ENCODE results near the gene GINS2.

Gene GINS2

DNA sequence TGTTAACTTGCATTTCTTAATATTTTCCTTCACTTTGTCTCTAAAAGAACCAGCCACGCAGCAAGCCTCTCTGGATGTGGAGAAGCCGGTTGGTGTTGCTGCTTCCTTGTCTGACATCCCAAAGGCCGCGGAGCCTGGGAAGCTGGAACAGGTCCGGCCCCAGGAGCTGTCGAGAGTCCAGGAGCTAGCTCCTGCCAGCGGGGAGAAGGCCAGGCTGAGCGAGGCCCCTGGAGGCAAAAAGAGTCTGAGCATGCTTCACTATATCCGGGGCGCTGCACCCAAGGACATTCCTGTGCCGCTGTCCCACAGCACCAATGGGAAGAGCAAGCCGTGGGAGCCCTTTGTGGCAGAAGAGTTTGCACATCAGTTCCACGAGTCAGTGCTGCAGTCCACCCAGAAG is 22.8 kb downstream of the GINS2 start:
- no peak for DNase-seq

DNA sequence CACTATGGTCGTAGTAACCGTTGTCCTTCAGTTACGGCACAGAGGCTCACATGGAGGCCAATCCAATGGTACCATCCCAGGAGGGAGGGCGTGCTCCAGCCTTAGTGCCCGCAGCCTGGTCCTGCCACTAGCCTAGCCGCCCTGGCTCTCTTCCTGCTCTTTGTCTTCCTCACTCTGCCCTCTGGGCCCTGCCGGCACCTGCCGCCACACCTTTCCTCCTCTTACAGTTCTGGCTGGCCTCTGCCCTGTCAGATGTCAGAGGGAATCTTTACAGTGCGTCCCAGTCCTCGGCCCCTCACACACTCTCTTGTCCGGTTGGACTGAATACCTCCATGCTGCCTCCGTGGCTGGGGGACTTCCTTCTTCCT is 23.4 kb downstream of the GINS2 start:
- no peak for DNase-seq

DNA sequence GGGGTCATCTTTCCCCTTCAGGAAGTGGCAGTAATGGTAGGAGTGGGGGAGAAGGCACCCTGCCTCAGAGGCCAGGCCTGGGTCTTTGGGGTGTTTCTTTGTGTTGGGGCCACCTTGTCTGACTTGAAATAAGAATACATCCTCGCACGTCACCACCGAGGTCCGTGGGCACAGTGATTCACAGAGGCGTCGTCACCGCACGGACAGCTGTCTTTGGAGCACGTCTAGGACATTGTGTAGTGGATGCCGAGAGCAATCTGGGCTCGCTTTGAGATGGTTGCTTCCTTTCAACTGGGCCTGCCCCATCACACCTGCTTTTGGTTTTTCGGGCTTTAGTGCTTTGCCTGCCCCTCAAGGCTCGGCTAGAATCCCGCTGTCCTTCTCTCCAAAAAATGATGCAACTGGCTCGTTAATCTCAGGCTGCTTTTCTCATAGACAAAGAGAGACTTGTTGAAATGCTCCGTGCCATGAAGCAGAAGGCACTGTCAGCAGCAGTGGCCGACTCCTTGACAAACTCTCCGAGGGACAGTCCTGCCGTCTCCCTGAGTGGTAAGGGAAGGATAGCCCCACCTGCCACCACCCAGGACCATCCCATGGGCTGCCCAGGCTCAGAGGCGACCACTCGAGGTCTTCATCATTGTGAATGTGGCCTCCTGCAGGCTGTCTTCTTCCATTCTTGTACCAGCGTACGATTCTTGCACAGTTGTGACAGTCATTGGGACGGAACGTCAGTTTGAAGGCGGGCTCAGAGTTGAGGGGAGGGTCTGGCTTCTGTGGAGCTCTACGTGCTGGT is 24.0 kb downstream of the GINS2 start:
- no peak for DNase-seq

- peak; percentile 51 for DNase-seq
These were observed 24.8 kb downstream of the GINS2 start for GRCh38 chr16:85663891-85664321.

DNA sequence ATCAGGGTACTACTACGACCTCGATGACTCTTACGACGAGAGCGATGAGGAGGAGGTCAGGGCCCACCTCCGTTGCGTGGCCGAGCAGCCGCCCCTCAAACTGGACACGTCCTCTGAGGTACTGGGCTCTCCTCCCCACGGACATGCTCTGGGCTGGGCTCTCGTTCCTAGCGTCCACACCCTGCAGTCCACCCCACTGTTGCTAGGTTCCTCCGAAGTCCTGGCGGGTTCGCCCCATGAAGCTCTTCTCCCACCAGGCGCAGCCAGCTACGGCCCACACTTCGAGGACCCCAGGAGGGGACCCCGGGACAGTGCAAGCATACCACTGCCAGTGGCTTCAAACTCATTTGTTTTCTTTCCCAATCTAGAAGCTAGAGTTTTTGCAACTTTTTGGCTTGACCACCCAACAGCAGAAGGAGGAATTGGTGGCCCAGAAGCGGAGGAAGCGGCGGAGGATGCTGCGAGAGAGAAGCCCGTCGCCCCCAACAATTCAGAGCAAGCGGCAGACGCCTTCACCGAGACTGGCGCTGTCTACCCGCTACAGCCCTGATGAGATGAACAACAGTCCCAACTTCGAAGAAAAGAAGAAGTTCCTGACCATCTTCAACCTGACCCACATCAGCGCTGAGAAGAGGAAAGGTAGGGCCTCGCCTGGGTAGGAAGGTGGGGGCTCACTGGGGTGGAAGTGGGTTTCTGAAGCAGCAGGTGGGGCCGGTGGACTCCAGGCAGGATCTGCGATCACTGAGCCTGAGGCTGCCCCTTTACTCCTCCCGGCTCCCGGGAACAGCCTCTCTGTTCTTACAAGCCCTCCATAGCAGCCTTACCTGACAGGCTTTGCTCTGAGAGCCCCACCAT is 25.6 kb downstream of the GINS2 start:
- DNase-seq = no peak

- DNase-seq = no peak
These were observed 26.3 kb downstream of the GINS2 start for GRCh38 chr16:85662482-85662812.

GRCh38 chr16:85661740-85662481 is 26.8 kb downstream of the GINS2 start:
- DNase-seq = no peak

GRCh38 chr16:85660843-85661739 is 27.7 kb downstream of the GINS2 start:
- DNase-seq = no peak

DNA sequence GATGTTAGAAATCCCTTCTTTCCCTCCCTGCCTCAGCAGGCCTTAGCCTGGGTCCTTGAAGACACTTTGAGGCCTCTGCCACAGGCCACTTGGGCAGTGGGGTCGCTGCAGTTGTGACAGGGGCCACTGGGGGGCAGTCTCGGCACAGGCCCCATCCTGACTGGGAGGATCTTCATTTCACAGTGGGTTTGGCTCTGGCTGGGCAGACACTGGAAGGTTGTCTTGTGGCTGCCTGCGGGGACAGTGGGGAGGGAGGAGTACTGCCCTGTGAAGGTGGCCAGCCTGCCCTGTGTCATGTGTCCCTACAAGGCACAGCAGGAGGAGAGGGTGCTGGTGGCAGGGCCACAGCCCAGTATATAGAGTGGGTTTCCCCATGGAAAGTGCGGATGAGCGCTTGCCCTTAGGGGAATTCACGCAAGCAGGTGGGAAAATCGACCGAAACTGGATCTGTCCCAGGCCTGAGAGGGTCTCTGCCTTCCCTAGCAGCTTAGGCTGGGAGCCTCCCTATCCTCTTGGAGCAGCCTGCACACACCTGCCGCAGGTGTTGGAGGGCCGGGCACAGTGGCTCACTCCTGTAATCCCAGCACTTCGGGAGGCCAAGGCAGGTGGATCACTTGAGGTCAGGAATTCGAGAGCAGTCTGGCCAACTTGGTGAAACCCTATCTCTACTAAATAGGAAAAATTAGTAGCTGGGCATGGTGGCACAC is 28.8 kb downstream of the GINS2 start:
- DNase-seq = peak; percentile 19

GRCh38 chr16:85659336-85659735 is 29.4 kb downstream of the GINS2 start:
- no peak for DNase-seq

GRCh38 chr16:85658504-85659326 is 30.0 kb downstream of the GINS2 start:
- no peak for DNase-seq

DNA sequence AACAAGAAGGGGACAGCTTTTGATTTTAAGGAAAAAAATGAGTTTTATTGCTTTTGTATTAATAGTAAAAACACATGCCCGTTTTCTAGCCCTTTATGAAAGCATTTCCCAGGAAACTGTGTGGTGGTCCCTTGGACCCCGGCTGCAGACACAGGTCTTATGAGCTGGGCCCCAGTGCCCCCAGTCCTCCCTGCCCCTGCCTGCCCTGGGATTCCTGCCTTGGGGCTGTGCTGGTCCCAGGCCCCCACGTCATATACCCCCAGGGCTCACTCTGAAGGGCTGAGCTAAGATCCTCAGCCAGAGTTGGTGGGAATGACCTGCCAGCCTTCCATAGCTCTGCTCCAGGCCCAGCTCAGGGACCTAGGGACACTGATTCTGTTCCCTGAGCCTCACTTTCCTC is 30.8 kb downstream of the GINS2 start:
- no peak for DNase-seq

- no peak for DNase-seq
These were observed 31.5 kb downstream of the GINS2 start for GRCh38 chr16:85657267-85657650.

- DNase-seq = no peak
These were observed 32.1 kb downstream of the GINS2 start for GRCh38 chr16:85656351-85657266.

DNA sequence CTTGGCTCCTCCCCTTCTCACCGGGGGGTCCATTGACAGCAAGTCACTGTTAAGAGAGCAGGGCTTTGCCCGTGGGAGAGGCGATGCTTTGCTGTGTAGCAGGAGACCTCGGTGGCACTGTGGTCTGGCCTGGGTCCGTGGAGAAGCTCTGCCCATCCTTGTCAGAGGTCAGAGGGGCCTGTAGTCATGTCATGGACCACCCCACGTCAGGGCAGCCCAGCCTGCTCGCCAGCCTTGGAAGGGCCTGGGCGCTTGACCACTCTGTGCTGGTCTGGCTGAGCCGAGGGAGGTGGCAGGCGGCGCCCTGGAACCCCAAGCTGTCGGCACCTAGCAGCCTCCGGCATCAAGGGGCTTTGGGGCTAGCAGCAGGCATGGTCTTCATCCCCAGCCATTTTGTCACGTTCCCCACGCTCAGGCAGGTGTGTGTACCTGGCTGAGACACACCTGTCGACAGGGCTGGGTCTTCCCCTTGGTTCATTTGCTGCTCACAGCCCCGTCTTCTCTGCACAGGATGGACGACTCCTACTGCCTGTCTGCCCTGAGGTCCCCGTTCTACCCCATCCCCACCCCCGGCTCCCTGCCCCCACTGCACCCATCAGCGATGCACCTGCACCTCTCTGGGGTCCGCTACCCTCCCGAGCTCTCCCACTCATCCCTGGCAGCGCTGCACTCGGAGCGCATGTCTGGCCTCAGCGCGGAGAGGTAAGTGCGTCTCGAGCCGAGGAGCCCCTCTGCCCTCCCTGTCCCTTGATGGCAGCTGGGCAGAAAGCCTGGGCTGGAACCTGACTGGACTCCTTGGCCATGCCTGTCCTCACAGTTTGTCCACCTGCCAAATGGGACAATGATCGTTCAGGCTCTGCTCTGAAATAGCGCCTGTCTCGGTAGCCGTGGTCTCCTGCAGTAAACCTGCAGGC is 33.3 kb downstream of the GINS2 start:
- DNase-seq = no peak

DNA sequence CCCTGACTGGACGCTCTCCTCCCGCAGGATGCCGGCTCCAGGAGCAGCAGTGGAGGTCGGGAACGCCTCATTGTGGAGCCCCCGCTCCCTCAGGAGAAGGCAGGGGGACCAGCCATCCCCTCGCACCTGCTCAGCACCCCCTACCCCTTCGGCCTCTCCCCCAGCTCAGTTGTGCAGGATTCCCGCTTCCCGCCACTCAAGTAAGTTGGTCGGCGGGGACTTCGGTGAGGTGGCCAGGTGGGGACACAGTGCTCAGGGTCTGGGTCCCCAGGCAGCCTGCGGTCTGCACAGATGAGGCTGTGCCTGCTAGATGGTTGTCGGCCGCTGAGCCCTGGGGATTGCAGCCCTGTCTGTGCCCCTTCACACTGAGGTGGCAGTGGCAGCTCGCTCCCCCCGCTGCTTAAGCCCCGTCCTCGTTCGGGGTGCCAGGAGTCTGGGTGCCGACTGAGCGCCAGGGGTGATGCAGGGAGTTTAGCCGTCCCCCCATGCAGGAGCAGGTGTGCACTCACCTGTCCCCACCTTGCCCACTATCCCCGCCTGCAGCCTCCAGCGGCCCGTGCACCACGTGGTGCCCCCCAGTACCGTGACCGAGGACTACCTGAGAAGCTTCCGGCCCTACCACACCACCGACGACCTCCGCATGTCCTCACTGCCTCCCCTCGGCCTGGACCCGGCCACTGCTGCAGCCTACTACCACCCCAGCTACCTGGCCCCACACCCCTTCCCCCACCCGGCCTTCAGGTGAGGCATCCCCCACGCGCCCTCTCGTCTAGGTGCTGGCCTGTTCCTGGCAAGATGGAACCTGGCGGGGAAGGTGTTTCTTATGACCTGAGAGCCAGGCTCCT is 34.3 kb downstream of the GINS2 start:
- DNase-seq = no peak

DNA sequence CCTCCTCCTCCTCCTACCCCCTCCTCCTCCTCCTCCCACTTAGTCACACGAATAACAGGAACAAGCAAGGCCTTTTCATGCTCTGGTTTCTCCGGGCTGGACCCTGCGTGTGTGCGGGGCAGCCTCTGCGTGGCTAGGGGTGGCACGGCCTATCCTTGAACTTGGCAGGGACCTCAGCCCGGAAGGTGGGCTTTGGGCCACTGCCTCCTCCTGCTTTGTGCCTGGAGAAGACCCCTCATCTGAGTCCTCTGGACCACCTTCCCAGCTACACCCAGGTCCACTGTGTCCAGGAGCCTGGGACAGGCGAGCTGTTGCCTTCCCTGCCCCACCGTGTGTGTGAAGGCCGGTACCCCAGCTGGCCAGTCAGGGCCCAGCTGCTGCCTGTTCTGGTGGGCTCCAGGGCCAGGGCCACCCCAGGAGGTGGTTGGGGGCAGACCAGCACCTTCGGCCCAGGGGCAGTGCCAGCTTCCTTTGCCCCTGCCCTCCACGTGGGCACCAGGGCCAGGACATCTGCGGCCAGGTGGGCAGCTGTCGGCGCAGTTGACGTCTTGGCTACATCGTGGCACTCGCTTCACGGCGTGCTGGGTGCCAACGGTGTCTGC is 35.4 kb downstream of the GINS2 start:
- no peak for DNase-seq

Measured in DMS79 (cell line).